Measurements from ENCODE around the gene F11. TPM values are rescaled to one million over a fixed set of nuclear protein-coding genes. Genes with fewer than 3 reads are reported as not detected.

The F11 gene
- total and polyA plus RNA-seq, 2 donors (not counting 1 experiment from before 2014, with no cell fraction given): 0.06 TPM; not detected in 1

- ChIA-PET POLR2A (no interaction called here), CTCF (no interaction called here)
- Histone ChIP-seq H3K4me2 (replicated peaks; ENCODE audit: low read depth, low read length, poor library complexity, severe bottlenecking) (no peak overlapping the region), H3K4me3 (ENCODE audit: control extremely low read depth in 1 of 5, extremely low read depth in 1 of 5, insufficient read depth in 1 of 5, low read depth in 2 of 5, low read length in 4 of 5) (no peak overlapping the region), H3K27me3 (replicated peaks in 1 of 4; ENCODE audit: control extremely low read depth in 1 of 4, control insufficient read depth in 3 of 4, insufficient read depth in 4 of 4, low read length in 3 of 4) (peaks cover 0 to 5% (median 2%) of the 10 kb centered on the region in 4 experiments), H3K9me3 (ENCODE audit: control extremely low read depth in 1 of 3, control insufficient read depth in 2 of 3, insufficient read depth in 1 of 3, low read length in 2 of 3) (no peaks in the 10 kb centered on the region), H3K79me2 (ENCODE audit: control insufficient read depth, insufficient read depth, low read length) (no peaks in the 10 kb centered on the region), H3K36me3 (replicated peaks in 1 of 2; ENCODE audit: control extremely low read depth in 1 of 2, control insufficient read depth in 1 of 2, extremely low read depth in 1 of 2, insufficient read depth in 2 of 2, low read length in 1 of 2) (no peaks in the 10 kb centered on the region), H3K4me1 (ENCODE audit: control insufficient read depth in 2 of 2, insufficient read depth in 2 of 2, low read length in 2 of 2) (no peaks in the 10 kb centered on the region), H4K20me1 (ENCODE audit: control insufficient read depth, insufficient read depth, low read length, poor library complexity, severe bottlenecking) (no peaks in the 10 kb centered on the region), H3K27ac (ENCODE audit: low read length in 2 of 2) (no peak overlapping the region), H2AFZ (ENCODE audit: insufficient read depth, low read depth, low read length, poor library complexity, severe bottlenecking) (no peak overlapping the region), H3K9ac (ENCODE audit: low read length) (no peak overlapping the region)
- ATAC-seq (ENCODE audit: low read depth): no peak
- Mint-ChIP-seq H3K27ac (no peak overlapping the region), H3K4me1 (no peaks in the 10 kb centered on the region), H3K4me3 (no peak overlapping the region), H3K27me3 (peaks cover 13% of the 10 kb centered on the region), H3K9me3 (ENCODE audit: insufficient read depth) (no peaks in the 10 kb centered on the region)
- 86% methylated on average over 2 of the region's 5 CpGs for WGBS (ENCODE audit: insufficient coverage)
- no peak for DNase-seq
- TF ChIP-seq, protein P1, sequence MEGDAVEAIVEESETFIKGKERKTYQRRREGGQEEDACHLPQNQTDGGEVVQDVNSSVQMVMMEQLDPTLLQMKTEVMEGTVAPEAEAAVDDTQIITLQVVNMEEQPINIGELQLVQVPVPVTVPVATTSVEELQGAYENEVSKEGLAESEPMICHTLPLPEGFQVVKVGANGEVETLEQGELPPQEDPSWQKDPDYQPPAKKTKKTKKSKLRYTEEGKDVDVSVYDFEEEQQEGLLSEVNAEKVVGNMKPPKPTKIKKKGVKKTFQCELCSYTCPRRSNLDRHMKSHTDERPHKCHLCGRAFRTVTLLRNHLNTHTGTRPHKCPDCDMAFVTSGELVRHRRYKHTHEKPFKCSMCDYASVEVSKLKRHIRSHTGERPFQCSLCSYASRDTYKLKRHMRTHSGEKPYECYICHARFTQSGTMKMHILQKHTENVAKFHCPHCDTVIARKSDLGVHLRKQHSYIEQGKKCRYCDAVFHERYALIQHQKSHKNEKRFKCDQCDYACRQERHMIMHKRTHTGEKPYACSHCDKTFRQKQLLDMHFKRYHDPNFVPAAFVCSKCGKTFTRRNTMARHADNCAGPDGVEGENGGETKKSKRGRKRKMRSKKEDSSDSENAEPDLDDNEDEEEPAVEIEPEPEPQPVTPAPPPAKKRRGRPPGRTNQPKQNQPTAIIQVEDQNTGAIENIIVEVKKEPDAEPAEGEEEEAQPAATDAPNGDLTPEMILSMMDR (IDR thresholded peaks at IDR 0.05): no peak
- no peak for TF ChIP-seq EZH2 (IDR thresholded peaks at IDR 0.05; ENCODE audit: borderline replicate concordance, insufficient read depth, low read depth, low read length, poor library complexity, severe bottlenecking)
- intact Hi-C loops (cut with micrococcal nuclease): no loop called here
Observed at GRCh38 chr4:186299291-186299690, 33.3 kb downstream of the F11 start.

- Histone ChIP-seq H3K9ac (ENCODE audit: low read length) (no peak overlapping the region), H3K27me3 (replicated peaks in 1 of 4; ENCODE audit: control extremely low read depth in 1 of 4, control insufficient read depth in 3 of 4, insufficient read depth in 4 of 4, low read length in 3 of 4) (peaks cover 0 to 5% (median 2%) of the 10 kb centered on the region in 4 experiments), H3K4me2 (replicated peaks; ENCODE audit: low read depth, low read length, poor library complexity, severe bottlenecking) (no peak overlapping the region), H2AFZ (ENCODE audit: insufficient read depth, low read depth, low read length, poor library complexity, severe bottlenecking) (no peak overlapping the region), H3K36me3 (replicated peaks in 1 of 2; ENCODE audit: control extremely low read depth in 1 of 2, control insufficient read depth in 1 of 2, extremely low read depth in 1 of 2, insufficient read depth in 2 of 2, low read length in 1 of 2) (no peaks in the 10 kb centered on the region), H3K4me3 (ENCODE audit: control extremely low read depth in 1 of 5, extremely low read depth in 1 of 5, insufficient read depth in 1 of 5, low read depth in 2 of 5, low read length in 4 of 5) (no peak overlapping the region), H3K9me3 (ENCODE audit: control extremely low read depth in 1 of 3, control insufficient read depth in 2 of 3, insufficient read depth in 1 of 3, low read length in 2 of 3) (no peaks in the 10 kb centered on the region), H4K20me1 (ENCODE audit: control insufficient read depth, insufficient read depth, low read length, poor library complexity, severe bottlenecking) (no peaks in the 10 kb centered on the region), H3K27ac (ENCODE audit: low read length in 2 of 2) (no peak overlapping the region), H3K4me1 (ENCODE audit: control insufficient read depth in 2 of 2, insufficient read depth in 2 of 2, low read length in 2 of 2) (no peaks in the 10 kb centered on the region), H3K79me2 (ENCODE audit: control insufficient read depth, insufficient read depth, low read length) (no peaks in the 10 kb centered on the region)
- Mint-ChIP-seq H3K4me1 (no peaks in the 10 kb centered on the region), H3K27me3 (peaks cover 15% of the 10 kb centered on the region), H3K27ac (no peak overlapping the region), H3K9me3 (ENCODE audit: insufficient read depth) (no peaks in the 10 kb centered on the region), H3K4me3 (no peak overlapping the region)
- ChIA-PET POLR2A (no interaction called here), CTCF (no interaction called here)
- no peak for ATAC-seq (ENCODE audit: low read depth)
- DNase-seq: no peak
- intact Hi-C loops (cut with micrococcal nuclease): no loop called here
- TF ChIP-seq, protein P1 (IDR thresholded peaks at IDR 0.05): no peak
- no peak for TF ChIP-seq EZH2 (IDR thresholded peaks at IDR 0.05; ENCODE audit: borderline replicate concordance, insufficient read depth, low read depth, low read length, poor library complexity, severe bottlenecking)
- no CpG with 5 or more reads among the region's 6 CpGs for WGBS (ENCODE audit: insufficient coverage)
Observed at GRCh38 chr4:186300659-186301390, 34.8 kb downstream of the F11 start.
